Stomach (tissue), 9 donors: ENCODE data around the gene NCKIPSD. TPM values are rescaled to one million over a fixed set of nuclear protein-coding genes. Genes with fewer than 3 reads are reported as not detected.
A peak's percentile ranks its signal among the peaks of the same experiment; 100 is the strongest.

Experiments
- DNase-seq, 2 donors: peaks; one replicate each; pipeline versions ENCODE4 v3.0.0 to v3.0.0-alpha.2; 2013 to 2019
- H3K27ac ChIP-seq, 5 donors: fragments of 200-600 bp in 4 of 5; sonication (generic) in 4 of 5; one replicate each; pipeline ENCODE4 v1.5.1; 2013 to 2019; ENCODE audit warnings: mild to moderate bottlenecking in 1 of 5, moderate library complexity in 1 of 5
- H3K27me3 ChIP-seq, 3 donors: fragments of 200-600 bp; sonication (generic); one replicate each; pipeline ENCODE4 v1.5.1; 2017 to 2019; ENCODE audit warnings: mixed run types in 1 of 3
- H3K36me3 ChIP-seq, 4 donors: fragments of 200-600 bp; sonication (generic); 1 replicate in 3 of 4; 2 replicates in 1 of 4; pipeline ENCODE4 v1.5.1; 2016 to 2019
- H3K4me1 ChIP-seq, 4 donors: fragments of 200-600 bp; sonication (generic); one replicate each; pipeline ENCODE4 v1.5.1; 2016 to 2019
- H3K4me3 ChIP-seq, 4 donors: fragments of 200-600 bp; sonication (generic) in 3 of 4; one replicate each; pipeline ENCODE4 v1.5.1; 2016 to 2019; ENCODE audit warnings: mild to moderate bottlenecking in 1 of 4
- H3K9me3 ChIP-seq, 4 donors: fragments of 200-600 bp; sonication (generic); one replicate each; pipeline ENCODE4 v1.5.1; 2016 to 2019
- EP300 ChIP-seq: sonication (generic); formaldehyde crosslinking; IDR thresholded peaks from one replicate; pipeline ENCODE4 v1.6.1; 2017; ENCODE audit warnings: antibody characterized with exemption
- POLR2A ChIP-seq, 4 donors: fragments of 450-650 bp; IDR thresholded peaks; one replicate each; pipeline ENCODE4 v1.6.1; 2016; ENCODE audit warnings: antibody characterized with exemption in 4 of 4, control low read depth in 2 of 4, mild to moderate bottlenecking in 1 of 4, moderate library complexity in 1 of 4
- POLR2AphosphoS5 ChIP-seq, 3 donors: sonication (generic); formaldehyde crosslinking; IDR thresholded peaks; one replicate each; pipeline ENCODE4 v1.6.1; 2016; ENCODE audit warnings: antibody characterized with exemption in 3 of 3
- WGBS, 5 donors: extraction: QIAGEN DNeasy Blood & Tissue Kit in 3 of 5; methylation state at CpG; one replicate each; pipeline versions ENCODE4 v1.1.5 to v1.1.7; 2013 to 2018; 5-methylcytosine and 5-hydroxymethylcytosine counted together
- intact Hi-C: fragments of 100-400 bp; cut with DNase I; formaldehyde crosslinking; loops from one replicate; pipeline ENCODE4 v1.15.1; 2023; ENCODE audit warnings: low total_unique reads
- polyA plus RNA-seq, 3 donors: library from polyadenylated mRNA; stranded (reverse); fragments of 200-250 nt; gene quantifications; one replicate each; pipeline ENCODE4 v1.2.3, GENCODE V29; 2013
- total RNA-seq, 5 donors: library from RNA; depleted of rRNA; stranded (reverse); fragments of >200 nt; gene quantifications; one replicate each; pipeline versions ENCODE4 v1.1.0 to v1.2.3, GENCODE V29; 2014 to 2016
- TF ChIP-seq, protein P1 (sequence below), 7 experiments: fragments of 450-650 bp in 4 of 7; fragments of 200-600 bp in 3 of 7; sonication (generic) in 3 of 7; IDR thresholded peaks; one replicate each; pipeline ENCODE4 v1.5.1; 2016 to 2019; ENCODE audit warnings: antibody characterized with exemption in 7 of 7, control low read depth in 2 of 7, mild to moderate bottlenecking in 1 of 7
- donor health status: healthy with polysubstance abuse.
- donor health status: Bipolar disorder and iron deficiency.
- donor health status: healthy.

NCKIPSD gene
- total and polyA plus RNA-seq, 8 donors: 6.1 to 46.7 (median 17.4) TPM

- no peaks in the 10 kb centered on the region for H3K27me3 ChIP-seq
- 0 to 1% (median 0%) methylated on average over 22 to 68 of the region's 68 CpGs for WGBS, 5 donors
- DNase-seq: peak; percentile 98 to 99
- H3K36me3 ChIP-seq: peaks cover 8 to 30% (median 30%) of the 10 kb centered on the region in 4 donors
- TF ChIP-seq EP300: no peak
- TF ChIP-seq POLR2A (IDR thresholded peaks at IDR 0.05): peak in 1 of 4 donors; percentile 31
- TF ChIP-seq, protein P1, sequence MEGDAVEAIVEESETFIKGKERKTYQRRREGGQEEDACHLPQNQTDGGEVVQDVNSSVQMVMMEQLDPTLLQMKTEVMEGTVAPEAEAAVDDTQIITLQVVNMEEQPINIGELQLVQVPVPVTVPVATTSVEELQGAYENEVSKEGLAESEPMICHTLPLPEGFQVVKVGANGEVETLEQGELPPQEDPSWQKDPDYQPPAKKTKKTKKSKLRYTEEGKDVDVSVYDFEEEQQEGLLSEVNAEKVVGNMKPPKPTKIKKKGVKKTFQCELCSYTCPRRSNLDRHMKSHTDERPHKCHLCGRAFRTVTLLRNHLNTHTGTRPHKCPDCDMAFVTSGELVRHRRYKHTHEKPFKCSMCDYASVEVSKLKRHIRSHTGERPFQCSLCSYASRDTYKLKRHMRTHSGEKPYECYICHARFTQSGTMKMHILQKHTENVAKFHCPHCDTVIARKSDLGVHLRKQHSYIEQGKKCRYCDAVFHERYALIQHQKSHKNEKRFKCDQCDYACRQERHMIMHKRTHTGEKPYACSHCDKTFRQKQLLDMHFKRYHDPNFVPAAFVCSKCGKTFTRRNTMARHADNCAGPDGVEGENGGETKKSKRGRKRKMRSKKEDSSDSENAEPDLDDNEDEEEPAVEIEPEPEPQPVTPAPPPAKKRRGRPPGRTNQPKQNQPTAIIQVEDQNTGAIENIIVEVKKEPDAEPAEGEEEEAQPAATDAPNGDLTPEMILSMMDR (IDR thresholded peaks at IDR 0.05): peak in 5 of 7 experiments; percentile 20 to 43 (median 39)
- peak; percentile 49 to 89 (median 88) for TF ChIP-seq POLR2AphosphoS5 (IDR thresholded peaks at IDR 0.05)
- intact Hi-C loops: no loop called here
- peak within 1 kb of the TSS; percentile 79 to 91 (median 87) for H3K27ac ChIP-seq
- H3K4me3 ChIP-seq: peak within 1 kb of the TSS; percentile 79 to 98 (median 94)
- H3K9me3 ChIP-seq: no peaks in the 10 kb centered on the region
- H3K4me1 ChIP-seq: peaks cover 22 to 35% (median 26%) of the 10 kb centered on the region in 4 donors
These were observed 50.3 kb downstream of the NCKIPSD start, which contains the start of gene SLC26A6 for GRCh38 chr3:48635222-48636021. SLC26A6 (minus strand) TSS chr3:48635461; CDS start chr3:48635393, 68 bp downstream.

DNA sequence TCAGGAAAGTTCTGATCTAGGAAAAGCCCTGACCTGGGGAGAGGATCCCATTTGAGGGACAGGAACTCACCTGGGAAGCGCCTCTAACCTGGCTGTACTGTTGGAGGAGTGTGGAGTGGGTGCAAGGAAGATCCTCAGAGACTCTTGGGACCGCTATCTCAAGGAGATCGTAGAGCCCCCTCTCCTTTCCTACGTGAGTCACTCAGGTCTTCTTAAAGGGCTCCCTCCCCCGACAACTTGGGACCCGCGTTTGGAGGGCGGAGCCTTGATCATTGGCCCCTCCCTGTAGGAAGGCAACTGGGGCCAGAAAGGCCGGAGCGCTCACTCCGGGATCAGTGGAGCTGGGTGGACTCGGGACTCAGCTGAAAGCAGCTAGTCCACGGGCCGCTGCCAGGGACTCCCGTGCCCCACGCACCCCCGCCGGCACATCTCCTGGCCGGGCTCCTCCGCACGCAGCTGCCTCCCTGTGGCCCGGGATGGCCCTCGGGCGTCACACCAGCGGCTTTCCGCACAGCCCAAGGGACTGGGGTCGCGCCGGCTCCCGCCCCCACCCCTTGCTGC, 51.0 kb downstream of the NCKIPSD start:
- DNase-seq: peak; percentile 69 to 74
- Histone ChIP-seq H3K27ac (peak overlapping the region; percentile 79 to 91 (median 87)), H3K27me3 (no peaks in the 10 kb centered on the region), H3K9me3 (no peaks in the 10 kb centered on the region), H3K4me1 (peaks cover 22 to 35% (median 26%) of the 10 kb centered on the region in 4 donors), H3K4me3 (peak overlapping the region; percentile 79 to 98 (median 94)), H3K36me3 (peaks cover 14 to 37% (median 37%) of the 10 kb centered on the region in 4 donors)
- intact Hi-C loops: no loop called here
- TF ChIP-seq, protein P1 (IDR thresholded peaks at IDR 0.05): no peak
- TF ChIP-seq POLR2A (IDR thresholded peaks at IDR 0.05): no peak
- no peak for TF ChIP-seq EP300
- no peak for TF ChIP-seq POLR2AphosphoS5 (IDR thresholded peaks at IDR 0.05)
- WGBS, 5 donors: 2 to 10% (median 2%) methylated on average over 9 to 30 of the region's 30 CpGs

- no peak for DNase-seq
- TF ChIP-seq, protein P1 (IDR thresholded peaks at IDR 0.05): no peak
- no peak for TF ChIP-seq EP300
- intact Hi-C loops: no loop called here
- WGBS, 5 donors: 55 to 86% (median 78%) methylated on average over 1 to 2 of the region's 2 CpGs
- Histone ChIP-seq H3K27ac (peak overlapping the region in 4 of 5 donors; percentile 18 to 91 (median 84)), H3K9me3 (no peaks in the 10 kb centered on the region), H3K36me3 (peaks cover 20 to 47% (median 47%) of the 10 kb centered on the region in 4 donors), H3K4me3 (peak overlapping the region; percentile 79 to 98 (median 94)), H3K4me1 (peaks cover 22 to 35% (median 26%) of the 10 kb centered on the region in 4 donors), H3K27me3 (no peaks in the 10 kb centered on the region)
These were observed 52.0 kb downstream of the NCKIPSD start for GRCh38 chr3:48633743-48634142.

- peaks cover 22 to 35% (median 26%) of the 10 kb centered on the region in 4 donors for H3K4me1 ChIP-seq
- H3K36me3 ChIP-seq: peaks cover 20 to 52% (median 52%) of the 10 kb centered on the region in 4 donors
These were observed 52.5 kb downstream of the NCKIPSD start for GRCh38 chr3:48633256-48633655.

More at GRCh38 chr3:48633256-48633655, 52.5 kb downstream of the NCKIPSD start:
- Histone ChIP-seq H3K4me3 (peak overlapping the region in 2 of 4 donors; percentile 97 to 98), H3K27me3 (no peaks in the 10 kb centered on the region), H3K9me3 (no peaks in the 10 kb centered on the region), H3K27ac (peak overlapping the region in 1 of 5 donors; percentile 91)
- WGBS, 5 donors: 92 to 96% (median 93%) methylated on average over 14 to 15 of the region's 15 CpGs
- intact Hi-C loops: no loop called here
- TF ChIP-seq, protein P1 (IDR thresholded peaks at IDR 0.05): no peak
- no peak for TF ChIP-seq POLR2AphosphoS5 (IDR thresholded peaks at IDR 0.05)
- no peak for TF ChIP-seq POLR2A (IDR thresholded peaks at IDR 0.05)
- TF ChIP-seq EP300: no peak
- DNase-seq: no peak
